ENCODE measurements around the gene CARF.
"Not testable (repeated sequence)": the region's sequence is repeated elsewhere in the genome, so short reads cannot be mapped to it uniquely, and the experiment has no call there.

Gene CARF

GRCh38 chr2:202934456-202934855, 22.4 kb downstream of the CARF start:
- DNase-seq: no peak

DNA sequence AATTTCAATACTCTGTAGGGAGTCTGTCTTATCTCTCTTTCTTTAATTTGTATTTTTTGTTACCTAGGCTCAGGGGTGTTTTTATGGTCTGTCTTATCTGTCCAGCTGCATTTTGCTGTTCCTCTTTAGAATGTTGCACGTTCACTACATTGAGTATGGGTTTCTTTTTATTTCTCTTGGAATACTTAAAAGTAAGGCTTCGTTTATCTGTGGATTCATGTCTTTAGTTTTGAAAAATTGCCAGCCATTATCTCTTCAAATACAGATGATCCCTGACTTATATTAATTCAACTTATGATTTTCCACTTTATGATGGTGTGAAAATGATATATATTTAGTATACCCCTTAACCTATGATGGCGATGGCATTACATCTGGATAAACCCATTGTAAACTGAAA, 26.9 kb downstream of the CARF start:
- DNase-seq: no peak

DNA sequence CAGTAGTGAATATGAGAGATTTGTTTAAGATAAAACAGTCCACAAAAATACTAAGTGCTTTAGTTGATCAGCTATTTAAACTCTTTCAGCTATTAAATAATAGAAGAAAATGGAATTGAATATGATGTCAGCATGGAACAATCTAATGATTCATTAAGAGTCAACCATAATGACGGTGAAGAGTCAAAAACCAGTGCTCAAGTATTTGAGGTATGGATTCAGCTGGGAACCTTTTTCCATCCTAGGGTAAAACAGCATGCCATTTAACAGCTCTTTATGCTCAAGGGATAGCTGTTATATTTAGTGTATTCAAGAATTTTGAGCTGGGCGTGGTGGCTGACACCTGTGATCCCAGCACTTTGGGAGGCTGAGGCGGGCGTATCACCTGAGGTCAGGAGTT, 29.7 kb downstream of the CARF start:
- DNase-seq: no peak

DNA sequence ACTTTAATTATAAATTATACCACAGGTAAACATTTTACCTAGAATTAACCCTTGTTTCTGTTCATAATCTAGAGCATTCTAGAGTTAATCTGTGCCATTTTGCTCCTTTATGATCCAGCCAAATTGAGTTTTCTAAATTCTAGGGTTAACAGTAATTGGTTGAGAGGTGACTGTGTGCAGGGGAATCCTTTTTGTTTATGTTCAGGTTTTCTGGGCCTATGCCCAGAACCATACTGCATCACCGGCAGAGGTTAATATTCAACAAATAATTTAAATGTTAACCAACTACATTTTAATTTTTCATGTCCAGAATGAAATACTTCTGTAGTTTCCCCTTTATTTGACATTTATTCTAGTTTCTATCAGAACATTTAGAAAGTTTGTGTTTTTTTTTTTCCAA, 32.3 kb downstream of the CARF start:
- DNase-seq: no peak

GRCh38 chr2:202944816-202945215, 32.7 kb downstream of the CARF start:
- DNase-seq: no peak

GRCh38 chr2:202945497-202945896, 33.4 kb downstream of the CARF start:
- DNase-seq: no peak

- DNase-seq: not testable (repeated sequence)
Measured at GRCh38 chr2:202949333-202949732, 37.3 kb downstream of the CARF start.

DNA sequence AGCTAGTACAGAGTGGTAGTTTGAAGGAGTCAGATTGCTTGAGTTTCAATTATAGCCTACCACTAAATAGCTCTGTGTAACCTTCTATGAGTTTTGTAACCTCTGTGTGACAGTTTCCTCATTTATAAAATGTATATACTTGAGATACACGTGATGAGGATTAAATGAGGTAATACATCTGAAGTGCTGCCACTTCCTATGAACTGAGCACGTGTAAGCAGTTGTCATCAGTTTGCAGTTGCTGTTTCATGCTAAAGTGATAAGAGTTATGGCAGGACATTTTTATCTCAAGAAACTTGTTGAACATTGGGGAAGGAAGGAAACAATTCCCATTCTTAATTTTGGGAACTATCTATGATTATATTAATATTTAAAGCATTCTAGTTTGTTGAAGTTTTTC, 38.5 kb downstream of the CARF start:
- DNase-seq: no peak

DNA sequence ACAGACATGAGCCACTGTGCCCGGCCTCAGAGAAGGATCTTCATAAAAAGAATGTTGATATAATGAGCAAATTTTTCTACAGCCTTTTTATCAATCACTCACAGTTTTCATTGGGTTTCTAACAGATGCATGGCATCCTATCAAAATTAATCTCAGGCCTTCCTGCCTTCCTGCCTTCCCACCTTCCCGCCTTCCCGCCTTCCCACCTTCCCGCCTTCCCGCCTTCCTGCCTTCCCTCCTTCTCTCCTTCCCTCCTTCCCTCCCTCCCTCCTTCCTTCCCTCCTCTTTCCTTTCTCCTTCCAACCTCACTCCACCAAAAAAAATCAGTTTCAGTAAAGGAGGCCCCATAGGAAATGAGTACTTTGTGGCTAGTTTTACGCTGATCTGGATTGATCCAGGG, 48.4 kb downstream of the CARF start:
- no peak for DNase-seq

DNA sequence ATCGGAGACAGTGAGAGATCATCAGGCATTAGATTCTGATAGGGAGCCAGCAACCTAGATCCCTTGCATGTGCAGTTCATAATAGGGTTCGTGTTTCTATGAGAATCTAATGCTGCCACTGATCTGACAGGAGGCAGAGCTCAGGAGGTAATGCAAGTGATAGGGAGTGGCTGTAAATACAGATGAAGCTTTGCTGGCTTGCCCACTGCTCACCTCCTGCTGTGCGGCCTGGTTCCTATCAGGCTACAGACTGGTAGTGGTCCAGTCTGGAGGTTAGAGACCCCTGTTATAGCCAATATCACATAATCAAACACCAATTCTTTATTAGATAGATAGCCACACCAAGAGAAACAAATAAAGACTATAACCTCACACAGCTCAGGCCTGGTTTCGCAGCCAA, 51.6 kb downstream of the CARF start:
- DNase-seq: no peak

DNA sequence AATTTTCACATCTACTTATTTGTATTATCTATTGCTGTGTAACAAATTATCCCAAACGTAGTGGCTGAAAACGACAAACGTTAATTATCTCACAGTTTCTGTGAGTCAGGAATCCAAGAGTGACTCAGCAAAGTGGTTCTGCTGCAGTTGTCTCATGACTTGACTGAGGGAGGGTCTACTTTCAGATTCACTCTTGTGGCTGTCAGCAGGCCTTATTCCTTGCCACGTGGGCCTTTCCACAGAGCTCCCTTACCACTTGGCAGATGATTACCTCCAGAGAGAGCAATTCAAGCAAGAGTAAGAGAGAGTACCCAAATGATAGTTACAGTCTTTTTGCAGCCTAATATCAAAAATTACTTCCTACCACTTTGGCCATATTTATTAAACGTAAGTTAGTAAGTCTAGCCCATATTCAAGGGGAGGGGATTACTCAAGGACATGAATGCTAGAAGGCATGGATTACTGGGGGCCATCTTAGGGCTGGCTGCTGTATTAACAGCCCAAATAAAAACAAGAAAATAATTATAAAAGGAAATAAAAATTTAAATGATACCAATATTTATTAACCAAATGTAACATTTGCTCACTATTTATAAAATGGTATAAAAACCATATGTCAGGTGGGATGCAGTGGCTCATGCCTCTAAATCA, 53.9 kb downstream of the CARF start:
- peak in 1 of 2 experiments; percentile 15 for DNase-seq

- not testable (repeated sequence) for DNase-seq
Measured at GRCh38 chr2:202969404-202969803, 57.3 kb downstream of the CARF start.

DNA sequence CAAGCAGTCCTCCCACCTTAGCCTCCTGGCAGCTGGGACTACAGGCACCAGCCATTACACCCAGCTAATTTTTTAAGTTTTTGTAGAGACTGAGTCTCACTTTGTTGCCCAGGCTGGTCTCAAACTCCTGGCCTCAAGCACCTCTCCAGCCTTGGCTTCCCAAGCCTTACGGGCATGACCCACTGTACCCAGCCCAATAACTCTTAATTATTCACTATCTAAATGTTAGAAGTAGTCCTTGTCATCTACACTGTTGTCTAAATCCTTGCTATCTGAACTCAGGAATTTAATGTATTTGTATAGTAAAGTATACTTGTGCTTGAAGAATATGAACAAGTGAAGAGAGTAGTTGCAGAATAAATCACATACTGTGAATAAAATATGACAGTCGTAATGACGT, 64.7 kb downstream of the CARF start:
- DNase-seq: no peak

DNA sequence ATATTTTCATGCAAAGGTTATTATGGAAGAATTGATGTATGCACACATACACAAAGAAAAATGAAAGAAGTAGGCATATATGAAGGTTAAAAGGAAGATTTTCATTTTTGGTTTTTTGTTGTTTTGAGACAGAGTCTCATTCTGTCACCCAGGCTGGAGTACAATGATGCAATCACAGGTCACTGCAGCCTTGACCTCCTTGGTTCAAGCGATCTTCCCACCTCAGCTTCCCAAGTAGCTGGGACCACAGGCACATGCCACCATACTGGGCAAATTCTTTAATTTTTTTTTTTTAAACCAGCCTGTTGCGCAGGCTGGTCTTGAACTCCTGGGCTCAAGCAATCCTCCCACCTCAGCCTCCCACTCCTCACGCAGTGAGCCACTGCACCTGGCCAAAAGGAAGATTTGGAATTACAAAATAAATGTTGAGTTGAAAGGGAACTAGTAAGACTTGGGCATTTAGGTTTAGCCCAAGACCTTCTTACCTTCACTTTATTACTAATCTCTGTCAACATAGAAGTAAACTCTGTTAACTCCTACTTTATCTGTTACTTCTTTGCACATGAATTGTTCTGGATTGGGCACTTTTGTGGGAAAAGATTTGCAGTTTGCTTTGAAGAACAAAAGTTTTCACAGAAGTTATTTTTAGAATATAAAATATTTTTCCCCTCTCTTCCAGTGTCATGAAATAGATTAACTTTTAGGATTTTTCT, 70.9 kb downstream of the CARF start:
- DNase-seq: no peak

- DNase-seq: no peak
Measured at GRCh38 chr2:202989749-202990148, 77.7 kb downstream of the CARF start.

GRCh38 chr2:202990501-202990900, 78.4 kb downstream of the CARF start:
- DNase-seq: no peak

GRCh38 chr2:202997113-202997512, 85.0 kb downstream of the CARF start:
- not testable (repeated sequence) for DNase-seq

DNA sequence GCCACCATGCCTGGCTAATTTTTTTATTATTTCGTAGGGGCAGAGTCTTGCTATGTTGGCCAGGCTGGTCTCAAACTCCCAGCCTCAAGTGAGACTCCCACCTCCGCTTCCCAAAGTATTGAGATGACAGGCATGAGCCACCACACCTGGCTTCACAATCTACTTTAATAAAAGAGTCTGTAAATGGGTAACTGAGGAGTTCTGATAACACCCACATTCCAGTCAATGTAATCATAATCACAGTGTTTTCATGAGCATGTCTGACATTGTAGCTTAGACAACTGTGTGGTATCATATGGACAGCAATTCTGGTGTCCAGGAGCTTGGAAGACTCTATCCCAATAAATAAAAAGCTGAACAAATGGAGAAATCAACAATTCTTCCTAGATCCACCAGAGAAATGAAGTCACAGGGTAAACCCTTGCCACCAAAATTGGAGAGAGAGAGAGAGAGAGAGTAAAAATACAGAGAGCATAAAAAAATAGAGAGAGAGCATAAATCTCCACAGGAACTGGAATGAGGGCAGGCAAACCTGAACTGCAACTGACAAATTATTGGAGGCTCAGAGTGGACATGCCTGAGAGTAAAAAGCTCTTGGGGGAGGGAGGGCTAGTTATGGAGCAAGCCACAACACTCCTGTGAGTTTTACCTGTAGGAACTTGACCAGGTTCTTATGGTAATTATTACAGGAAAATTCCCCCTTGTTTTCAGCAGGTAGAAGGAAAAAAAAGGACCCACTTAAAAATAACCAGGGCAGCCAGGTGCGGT, 90.2 kb downstream of the CARF start:
- DNase-seq: no peak

DNA sequence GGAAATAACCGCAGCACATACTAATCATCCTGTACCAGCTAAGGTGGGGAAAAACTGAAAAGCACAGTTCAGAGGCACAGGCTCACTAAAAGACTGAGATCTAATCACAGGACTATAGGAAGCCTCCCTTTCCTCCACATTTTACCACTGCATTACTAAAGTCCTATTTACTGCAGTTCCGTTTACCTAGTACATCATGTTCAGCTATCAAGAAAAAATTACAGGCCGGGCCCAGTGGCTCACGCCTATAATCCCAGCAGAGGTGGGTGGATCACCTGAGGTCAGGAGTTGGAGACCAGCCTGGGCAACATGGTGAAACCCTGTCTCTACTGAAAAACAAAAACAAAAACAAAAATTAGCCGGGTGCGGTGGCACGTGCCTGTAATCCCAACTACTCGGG, 91.6 kb downstream of the CARF start:
- no peak for DNase-seq

GRCh38 chr2:203014456-203015199, 102.6 kb downstream of the CARF start, which contains the start of gene NBEAL1:
NBEAL1 (plus strand) TSS chr2:203014875; CDS start chr2:203016385, 1,510 bp downstream.
- peak; percentile 93 to 99 for DNase-seq

- no peak for DNase-seq
Measured at GRCh38 chr2:203016716-203017115, 104.6 kb downstream of the CARF start.

GRCh38 chr2:203018181-203018580, 106.1 kb downstream of the CARF start:
- DNase-seq: no peak

GRCh38 chr2:203019142-203019541, 107.1 kb downstream of the CARF start:
- DNase-seq: no peak
